Nephron (organoid): Measurements from ENCODE around the gene LYRM7.

ENCODE experiments used
- H3K27ac Mint-ChIP-seq, 3 experiments: 2 replicates each; pipeline ENCODE4 v1.8.0; 2020; ENCODE audit warnings: mixed read lengths in 3 of 3, mild to moderate bottlenecking in 2 of 3, moderate library complexity in 1 of 3
- H3K27me3 Mint-ChIP-seq: 2 replicates; pipeline ENCODE4 v1.8.0; 2021; ENCODE audit warnings: low read depth, mild to moderate bottlenecking, moderate library complexity, mixed read lengths
- H3K36me3 Mint-ChIP-seq: 2 replicates; pipeline ENCODE4 v1.8.0; 2020; ENCODE audit warnings: low read depth, mixed read lengths
- H3K4me1 Mint-ChIP-seq: 2 replicates; pipeline ENCODE4 v1.8.0; 2020; ENCODE audit warnings: mixed read lengths
- H3K4me3 Mint-ChIP-seq, 3 experiments: 2 replicates each; pipeline ENCODE4 v1.8.0; 2020; ENCODE audit warnings: mild to moderate bottlenecking in 3 of 3, mixed read lengths in 3 of 3, moderate library complexity in 2 of 3
- H3K9me3 Mint-ChIP-seq: 2 replicates; pipeline ENCODE4 v1.8.0; 2020; ENCODE audit warnings: mixed read lengths
- CTCF ChIP-seq, 3 experiments: fragments of 200-600 bp; sonication (generic); IDR thresholded peaks; one replicate each; pipeline ENCODE4 v1.5.0; 2021; ENCODE audit warnings: antibody characterized with exemption in 3 of 3; ENCODE audit not compliant: unreplicated experiment in 3 of 3

Gene LYRM7

GRCh38 chr5:131229623-131230022 is 58.9 kb downstream of the LYRM7 start:
- Mint-ChIP-seq H3K9me3 (no peaks in the 10 kb centered on the region), H3K27ac (no peak overlapping the region), H3K36me3 (no peaks in the 10 kb centered on the region), H3K27me3 (no peaks in the 10 kb centered on the region), H3K4me1 (no peaks in the 10 kb centered on the region), H3K4me3 (no peak overlapping the region)
- no peak for TF ChIP-seq CTCF (IDR thresholded peaks at IDR 0.05; ENCODE audit: unreplicated experiment in 3 of 3)

GRCh38 chr5:131230406-131230805 is 59.7 kb downstream of the LYRM7 start:
- Mint-ChIP-seq H3K9me3 (no peaks in the 10 kb centered on the region), H3K4me3 (no peak overlapping the region), H3K27me3 (no peaks in the 10 kb centered on the region), H3K36me3 (no peaks in the 10 kb centered on the region), H3K27ac (no peak overlapping the region), H3K4me1 (no peaks in the 10 kb centered on the region)
- TF ChIP-seq CTCF (IDR thresholded peaks at IDR 0.05; ENCODE audit: unreplicated experiment in 3 of 3), result no peak

- H3K27ac Mint-ChIP-seq, result no peak overlapping the region
- H3K4me1 Mint-ChIP-seq, result no peaks in the 10 kb centered on the region
- H3K9me3 Mint-ChIP-seq, result no peaks in the 10 kb centered on the region
- H3K27me3 Mint-ChIP-seq, result no peaks in the 10 kb centered on the region
- no peak for TF ChIP-seq CTCF (IDR thresholded peaks at IDR 0.05; ENCODE audit: unreplicated experiment in 3 of 3)
- no peak overlapping the region for H3K4me3 Mint-ChIP-seq
- H3K36me3 Mint-ChIP-seq, result no peaks in the 10 kb centered on the region
These were observed 68.9 kb downstream of the LYRM7 start for GRCh38 chr5:131239686-131240085.

- no peaks in the 10 kb centered on the region for H3K9me3 Mint-ChIP-seq
- H3K27ac Mint-ChIP-seq, result no peak overlapping the region
- H3K36me3 Mint-ChIP-seq, result no peaks in the 10 kb centered on the region
- H3K27me3 Mint-ChIP-seq, result no peaks in the 10 kb centered on the region
- H3K4me1 Mint-ChIP-seq, result no peaks in the 10 kb centered on the region
- H3K4me3 Mint-ChIP-seq, result no peak overlapping the region
- TF ChIP-seq CTCF (IDR thresholded peaks at IDR 0.05; ENCODE audit: unreplicated experiment in 3 of 3), result no peak
These were observed 72.0 kb downstream of the LYRM7 start for GRCh38 chr5:131242728-131243255.

GRCh38 chr5:131245312-131245711 is 74.6 kb downstream of the LYRM7 start:
- Mint-ChIP-seq H3K4me1 (no peaks in the 10 kb centered on the region), H3K27me3 (peaks cover 4% of the 10 kb centered on the region), H3K9me3 (peaks cover 3% of the 10 kb centered on the region), H3K4me3 (no peak overlapping the region), H3K27ac (no peak overlapping the region), H3K36me3 (no peaks in the 10 kb centered on the region)
- TF ChIP-seq CTCF (IDR thresholded peaks at IDR 0.05; ENCODE audit: unreplicated experiment in 3 of 3), result no peak

- H3K4me3 Mint-ChIP-seq, result no peak overlapping the region
- peaks cover 4% of the 10 kb centered on the region for H3K27me3 Mint-ChIP-seq
- H3K9me3 Mint-ChIP-seq, result peaks cover 3% of the 10 kb centered on the region
- no peak for TF ChIP-seq CTCF (IDR thresholded peaks at IDR 0.05; ENCODE audit: unreplicated experiment in 3 of 3)
- H3K27ac Mint-ChIP-seq, result no peak overlapping the region
- no peaks in the 10 kb centered on the region for H3K36me3 Mint-ChIP-seq
- no peaks in the 10 kb centered on the region for H3K4me1 Mint-ChIP-seq
These were observed 75.2 kb downstream of the LYRM7 start for GRCh38 chr5:131245948-131246347.
